HL-60 (cell line): ENCODE results near the gene CLTB.

Experiments
- CTCF ChIP-seq: IDR thresholded peaks from one replicate; pipeline ENCODE4 v1.5.1; 2011; ENCODE audit warnings: low read length, control low read depth, inconsistent platforms; ENCODE audit not compliant: insufficient read depth
- GABPA ChIP-seq: IDR thresholded peaks from 2 replicates; pipeline ENCODE4 v1.6.1; 2012; ENCODE audit warnings: low read depth
- POLR2AphosphoS5 ChIP-seq: IDR thresholded peaks from 2 replicates; pipeline ENCODE4 v1.6.1; 2012; ENCODE audit warnings: low read depth
- SPI1 ChIP-seq: IDR thresholded peaks from 2 replicates; pipeline ENCODE4 v1.6.1; 2012; ENCODE audit warnings: low read depth, mild to moderate bottlenecking, borderline replicate concordance
- TF ChIP-seq, protein P1 (sequence below): IDR thresholded peaks from 2 replicates; pipeline ENCODE4 v1.6.1; 2012; ENCODE audit warnings: low read depth; ENCODE audit not compliant: insufficient replicate concordance

GRCh38 chr5:176400382-176401156, 15.8 kb downstream of the CLTB start:
- no peak for TF ChIP-seq SPI1
- no peak for TF ChIP-seq CTCF
- TF ChIP-seq POLR2AphosphoS5 = no peak
- TF ChIP-seq, protein P1, sequence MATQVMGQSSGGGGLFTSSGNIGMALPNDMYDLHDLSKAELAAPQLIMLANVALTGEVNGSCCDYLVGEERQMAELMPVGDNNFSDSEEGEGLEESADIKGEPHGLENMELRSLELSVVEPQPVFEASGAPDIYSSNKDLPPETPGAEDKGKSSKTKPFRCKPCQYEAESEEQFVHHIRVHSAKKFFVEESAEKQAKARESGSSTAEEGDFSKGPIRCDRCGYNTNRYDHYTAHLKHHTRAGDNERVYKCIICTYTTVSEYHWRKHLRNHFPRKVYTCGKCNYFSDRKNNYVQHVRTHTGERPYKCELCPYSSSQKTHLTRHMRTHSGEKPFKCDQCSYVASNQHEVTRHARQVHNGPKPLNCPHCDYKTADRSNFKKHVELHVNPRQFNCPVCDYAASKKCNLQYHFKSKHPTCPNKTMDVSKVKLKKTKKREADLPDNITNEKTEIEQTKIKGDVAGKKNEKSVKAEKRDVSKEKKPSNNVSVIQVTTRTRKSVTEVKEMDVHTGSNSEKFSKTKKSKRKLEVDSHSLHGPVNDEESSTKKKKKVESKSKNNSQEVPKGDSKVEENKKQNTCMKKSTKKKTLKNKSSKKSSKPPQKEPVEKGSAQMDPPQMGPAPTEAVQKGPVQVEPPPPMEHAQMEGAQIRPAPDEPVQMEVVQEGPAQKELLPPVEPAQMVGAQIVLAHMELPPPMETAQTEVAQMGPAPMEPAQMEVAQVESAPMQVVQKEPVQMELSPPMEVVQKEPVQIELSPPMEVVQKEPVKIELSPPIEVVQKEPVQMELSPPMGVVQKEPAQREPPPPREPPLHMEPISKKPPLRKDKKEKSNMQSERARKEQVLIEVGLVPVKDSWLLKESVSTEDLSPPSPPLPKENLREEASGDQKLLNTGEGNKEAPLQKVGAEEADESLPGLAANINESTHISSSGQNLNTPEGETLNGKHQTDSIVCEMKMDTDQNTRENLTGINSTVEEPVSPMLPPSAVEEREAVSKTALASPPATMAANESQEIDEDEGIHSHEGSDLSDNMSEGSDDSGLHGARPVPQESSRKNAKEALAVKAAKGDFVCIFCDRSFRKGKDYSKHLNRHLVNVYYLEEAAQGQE = no peak
- TF ChIP-seq GABPA = no peak
